GM12873 (cell line): ENCODE results near the gene PLEKHG2.

Source experiments
- CTCF ChIP-seq: IDR thresholded peaks from 2 replicates; pipeline ENCODE4 v1.5.1; 2012; ENCODE audit warnings: low read depth, mild to moderate bottlenecking, moderate library complexity, low read length, control low read depth; ENCODE audit not compliant: insufficient read depth; ENCODE audit errors: missing control alignments

The PLEKHG2 gene

DNA sequence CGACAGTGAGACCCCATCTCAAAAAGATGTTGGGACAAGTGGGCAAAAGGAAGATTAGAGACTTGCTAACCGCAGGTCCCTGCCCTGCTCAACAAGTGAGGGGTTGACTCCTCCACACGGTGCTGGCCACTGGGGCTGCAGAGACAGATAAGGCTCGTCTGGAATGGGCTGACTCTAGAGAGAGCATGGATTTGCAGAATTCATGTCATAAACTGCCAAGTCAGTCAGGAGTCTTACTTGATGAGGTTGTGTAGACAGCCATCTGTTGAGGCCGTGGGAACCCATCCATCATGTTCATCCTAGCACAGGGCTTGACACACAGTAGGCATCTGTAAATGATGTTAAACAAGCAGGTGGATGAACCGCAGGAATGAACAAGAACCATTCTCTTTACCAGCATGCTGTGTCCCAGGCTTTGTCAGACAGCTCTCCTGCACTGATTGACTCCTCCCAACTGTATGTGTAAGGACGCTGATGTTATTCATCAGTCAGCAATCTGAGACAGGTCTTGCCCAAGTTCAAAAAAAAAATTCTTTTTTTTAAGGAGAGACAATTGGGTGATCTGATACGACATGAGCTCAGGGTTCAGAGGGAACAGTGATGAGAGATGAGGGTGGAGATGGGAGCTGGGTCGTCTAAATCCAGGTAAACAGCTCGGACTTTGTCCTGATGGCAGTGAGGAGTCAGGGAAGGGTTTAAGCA lies 30.4 kb upstream of the PLEKHG2 start:
- no peak for TF ChIP-seq CTCF

GRCh38 chr19:39382991-39383828 lies 29.3 kb upstream of the PLEKHG2 start:
- no peak for TF ChIP-seq CTCF

DNA sequence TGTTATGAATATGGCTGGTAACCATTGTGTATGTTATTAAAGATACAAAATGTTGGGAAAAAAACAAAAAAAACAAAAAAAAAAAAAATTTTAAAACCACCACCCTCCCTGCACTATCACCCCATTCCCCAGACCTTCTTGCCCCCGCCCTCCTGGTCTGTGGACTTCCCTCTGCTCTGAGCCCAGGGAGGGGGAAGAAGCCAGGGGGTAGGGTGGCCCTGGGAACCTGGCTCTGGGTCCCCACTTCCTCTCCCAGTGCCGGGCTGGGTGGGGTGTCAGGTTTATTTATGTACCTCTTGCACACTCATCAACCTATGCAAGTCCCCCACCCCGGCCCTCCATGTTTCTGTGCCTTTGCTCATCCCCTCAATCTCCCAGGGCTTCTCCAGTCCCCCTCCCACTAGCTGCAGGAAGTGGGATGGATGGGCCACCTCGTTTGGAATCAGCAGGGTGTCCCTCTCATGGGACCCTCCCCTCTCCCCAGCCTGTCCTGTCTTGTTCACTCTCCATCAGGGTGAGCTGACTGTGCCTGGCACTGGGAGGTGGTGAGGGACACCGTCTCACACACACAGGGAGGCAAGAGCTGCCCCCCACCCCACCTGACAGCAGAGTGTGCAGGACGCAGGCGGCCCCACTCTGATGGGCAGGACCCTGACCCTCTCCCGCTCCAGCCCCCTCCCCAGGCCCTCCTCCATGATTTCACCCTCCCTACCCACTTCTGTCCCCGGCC lies 27.5 kb upstream of the PLEKHG2 start:
- no peak for TF ChIP-seq CTCF

- TF ChIP-seq CTCF = no peak
Observed at GRCh38 chr19:39385629-39386411, 26.6 kb upstream of the PLEKHG2 start.

GRCh38 chr19:39386557-39386956 lies 25.9 kb upstream of the PLEKHG2 start:
- TF ChIP-seq CTCF = no peak

DNA sequence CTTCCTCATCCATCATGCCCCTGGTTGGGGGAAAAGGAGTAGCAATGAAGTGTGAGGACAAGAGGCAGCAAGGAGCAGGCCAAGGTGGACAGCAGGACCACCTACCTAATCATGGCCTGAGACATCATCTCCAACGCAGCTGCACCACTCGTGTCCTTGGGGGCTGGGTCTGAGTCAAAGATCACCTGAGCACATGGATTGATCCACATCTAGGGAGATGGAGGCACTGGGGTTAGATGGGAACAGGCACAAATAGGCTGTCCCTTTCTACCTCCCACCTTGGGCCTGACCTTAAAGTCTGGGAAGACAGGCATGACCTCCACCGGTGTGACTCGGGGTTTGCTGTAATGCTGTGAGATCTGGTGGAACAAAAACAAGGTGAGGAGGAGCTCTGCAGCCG lies 23.8 kb upstream of the PLEKHG2 start:
- no peak for TF ChIP-seq CTCF
